Measurements from ENCODE around the gene SPTB.

Gene SPTB

GRCh38 chr14:64849940-64850339, 29.8 kb downstream of the SPTB start:
- in situ Hi-C loops (cut with HindIII; ENCODE audit: low sequenced_read_pairs) = no loop called here
- no peak for DNase-seq (ENCODE audit: low read depth, low spot score)

GRCh38 chr14:64848239-64848638, 31.5 kb downstream of the SPTB start:
- in situ Hi-C loops (cut with HindIII; ENCODE audit: low sequenced_read_pairs) = no loop called here
- no peak for DNase-seq (ENCODE audit: low read depth, low spot score)
- H3K4me3 ChIP-seq (ENCODE audit: low read depth, low read length) = no peak overlapping the region
- TF ChIP-seq CTCF (IDR thresholded peaks at IDR 0.05; ENCODE audit: low read depth, low read length) = no peak

More at GRCh38 chr14:64849940-64850339, 29.8 kb downstream of the SPTB start:
- no peak for TF ChIP-seq CTCF (IDR thresholded peaks at IDR 0.05; ENCODE audit: low read depth, low read length)
- no peak overlapping the region for H3K4me3 ChIP-seq (ENCODE audit: low read depth, low read length)

- in situ Hi-C loops (cut with HindIII; ENCODE audit: low sequenced_read_pairs) = no loop called here
- no peak for TF ChIP-seq CTCF (IDR thresholded peaks at IDR 0.05; ENCODE audit: low read depth, low read length)
- no peak for DNase-seq (ENCODE audit: low read depth, low spot score)
- no peak overlapping the region for H3K4me3 ChIP-seq (ENCODE audit: low read depth, low read length)
Observed at GRCh38 chr14:64846319-64846718, 33.4 kb downstream of the SPTB start.

- DNase-seq (ENCODE audit: low read depth, low spot score) = peak; percentile 56
- in situ Hi-C loops (cut with HindIII; ENCODE audit: low sequenced_read_pairs) = no loop called here
- TF ChIP-seq CTCF (IDR thresholded peaks at IDR 0.05; ENCODE audit: low read depth, low read length) = no peak
- no peak overlapping the region for H3K4me3 ChIP-seq (ENCODE audit: low read depth, low read length)
Observed at GRCh38 chr14:64845878-64846277, 33.8 kb downstream of the SPTB start.

- no peak overlapping the region for H3K4me3 ChIP-seq (ENCODE audit: low read depth, low read length)
- in situ Hi-C loops (cut with HindIII; ENCODE audit: low sequenced_read_pairs) = no loop called here
- no peak for DNase-seq (ENCODE audit: low read depth, low spot score)
- TF ChIP-seq CTCF (IDR thresholded peaks at IDR 0.05; ENCODE audit: low read depth, low read length) = no peak
Observed at GRCh38 chr14:64844969-64845536, 34.7 kb downstream of the SPTB start.

- in situ Hi-C loops (cut with HindIII; ENCODE audit: low sequenced_read_pairs) = no loop called here
- H3K4me3 ChIP-seq (ENCODE audit: low read depth, low read length) = no peak overlapping the region
- DNase-seq (ENCODE audit: low read depth, low spot score) = no peak
- no peak for TF ChIP-seq CTCF (IDR thresholded peaks at IDR 0.05; ENCODE audit: low read depth, low read length)
Observed at GRCh38 chr14:64844272-64844671, 35.4 kb downstream of the SPTB start.

GRCh38 chr14:64843548-64843947, 36.2 kb downstream of the SPTB start:
- H3K4me3 ChIP-seq (ENCODE audit: low read depth, low read length) = no peak overlapping the region
- TF ChIP-seq CTCF (IDR thresholded peaks at IDR 0.05; ENCODE audit: low read depth, low read length) = no peak
- DNase-seq (ENCODE audit: low read depth, low spot score) = no peak
- in situ Hi-C loops (cut with HindIII; ENCODE audit: low sequenced_read_pairs) = no loop called here

All from astrocyte of the spinal cord (primary cell).